ENCODE results near the gene GFAP. TPM values are rescaled to one million over a fixed set of nuclear protein-coding genes. Genes with fewer than 3 reads are reported as not detected.
A peak's percentile ranks its signal among the peaks of the same experiment; 100 is the strongest.

The GFAP gene
- total RNA-seq, 1 donor from 2014 or later = not detected

DNA sequence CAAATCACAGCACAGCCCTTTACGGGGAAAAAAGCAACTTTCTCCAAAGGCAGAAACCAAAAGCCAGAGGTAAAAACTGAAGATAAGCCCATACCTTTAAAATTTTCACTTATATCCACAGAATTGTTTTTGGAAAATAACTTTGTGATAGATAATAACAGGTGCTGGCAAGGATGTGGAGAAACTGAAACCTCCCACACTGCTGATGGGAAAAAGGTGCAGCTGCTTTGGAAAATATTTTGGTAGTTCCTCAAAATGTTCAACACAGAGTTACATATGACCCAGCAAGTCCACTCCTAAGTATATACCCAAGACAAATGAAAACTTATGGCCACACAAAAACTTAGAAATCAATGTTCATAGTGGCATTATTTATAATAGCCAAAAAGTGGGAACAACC is 28.3 kb downstream of the GFAP start:
- TF ChIP-seq, protein P1, sequence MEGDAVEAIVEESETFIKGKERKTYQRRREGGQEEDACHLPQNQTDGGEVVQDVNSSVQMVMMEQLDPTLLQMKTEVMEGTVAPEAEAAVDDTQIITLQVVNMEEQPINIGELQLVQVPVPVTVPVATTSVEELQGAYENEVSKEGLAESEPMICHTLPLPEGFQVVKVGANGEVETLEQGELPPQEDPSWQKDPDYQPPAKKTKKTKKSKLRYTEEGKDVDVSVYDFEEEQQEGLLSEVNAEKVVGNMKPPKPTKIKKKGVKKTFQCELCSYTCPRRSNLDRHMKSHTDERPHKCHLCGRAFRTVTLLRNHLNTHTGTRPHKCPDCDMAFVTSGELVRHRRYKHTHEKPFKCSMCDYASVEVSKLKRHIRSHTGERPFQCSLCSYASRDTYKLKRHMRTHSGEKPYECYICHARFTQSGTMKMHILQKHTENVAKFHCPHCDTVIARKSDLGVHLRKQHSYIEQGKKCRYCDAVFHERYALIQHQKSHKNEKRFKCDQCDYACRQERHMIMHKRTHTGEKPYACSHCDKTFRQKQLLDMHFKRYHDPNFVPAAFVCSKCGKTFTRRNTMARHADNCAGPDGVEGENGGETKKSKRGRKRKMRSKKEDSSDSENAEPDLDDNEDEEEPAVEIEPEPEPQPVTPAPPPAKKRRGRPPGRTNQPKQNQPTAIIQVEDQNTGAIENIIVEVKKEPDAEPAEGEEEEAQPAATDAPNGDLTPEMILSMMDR (IDR thresholded peaks at IDR 0.05; ENCODE audit: insufficient read depth, low read length, poor library complexity, severe bottlenecking) = no peak
- Histone ChIP-seq H3K27me3 (ENCODE audit: control insufficient read depth, insufficient read depth, low read length) (no peaks in the 10 kb centered on the region), H3K4me3 (ENCODE audit: low read depth, low read length) (no peak overlapping the region), H3K36me3 (ENCODE audit: control insufficient read depth, insufficient read depth, low read length) (no peaks in the 10 kb centered on the region)
- DNase-seq (ENCODE audit: low read depth) = no peak

DNA sequence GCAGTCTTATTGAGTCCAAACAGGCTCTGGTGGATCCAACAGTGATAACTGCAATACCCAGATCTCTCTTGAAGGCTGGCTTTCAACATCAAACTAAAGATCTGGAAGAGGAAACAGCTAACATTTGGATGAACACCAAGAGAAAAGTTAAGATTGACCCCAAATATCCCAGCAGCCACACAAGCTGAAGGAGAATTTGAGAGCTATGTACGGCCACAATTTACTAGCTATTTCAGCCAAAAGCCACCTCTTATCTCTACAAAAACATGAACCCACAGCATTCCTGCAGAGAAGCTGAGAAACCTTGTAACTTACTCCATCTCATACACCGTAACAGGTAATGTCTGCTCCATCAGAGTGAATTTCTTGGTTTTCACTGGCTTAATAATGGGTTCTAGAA is 30.4 kb downstream of the GFAP start:
- H3K27me3 ChIP-seq (ENCODE audit: control insufficient read depth, insufficient read depth, low read length) = no peaks in the 10 kb centered on the region
- no peak overlapping the region for H3K4me3 ChIP-seq (ENCODE audit: low read depth, low read length)
- TF ChIP-seq, protein P1 (IDR thresholded peaks at IDR 0.05; ENCODE audit: insufficient read depth, low read length, poor library complexity, severe bottlenecking) = no peak
- no peaks in the 10 kb centered on the region for H3K36me3 ChIP-seq (ENCODE audit: control insufficient read depth, insufficient read depth, low read length)
- DNase-seq (ENCODE audit: low read depth) = no peak

DNA sequence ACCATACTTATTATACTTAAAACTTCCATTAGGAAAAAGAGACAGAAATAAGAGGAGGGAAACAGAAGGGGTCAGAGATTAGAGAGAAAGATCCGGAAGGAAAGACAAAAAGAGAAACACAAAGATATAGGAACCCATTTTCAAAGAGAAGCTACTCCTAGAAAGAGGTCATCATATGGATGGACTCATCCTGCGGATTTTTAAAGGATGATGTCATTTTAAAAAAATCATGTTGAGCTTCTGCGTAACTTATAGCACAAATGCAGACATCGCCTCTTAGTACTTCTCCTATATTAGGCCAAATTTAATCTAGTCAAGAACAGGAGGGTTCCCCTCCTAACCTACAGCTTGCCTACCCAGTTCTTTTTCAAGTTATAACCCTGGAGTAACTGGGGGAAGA is 34.2 kb downstream of the GFAP start:
- Histone ChIP-seq H3K4me3 (ENCODE audit: low read depth, low read length) (no peak overlapping the region), H3K36me3 (ENCODE audit: control insufficient read depth, insufficient read depth, low read length) (no peaks in the 10 kb centered on the region), H3K27me3 (ENCODE audit: control insufficient read depth, insufficient read depth, low read length) (no peaks in the 10 kb centered on the region)
- TF ChIP-seq, protein P1 (IDR thresholded peaks at IDR 0.05; ENCODE audit: insufficient read depth, low read length, poor library complexity, severe bottlenecking) = no peak
- DNase-seq (ENCODE audit: low read depth) = no peak

DNA sequence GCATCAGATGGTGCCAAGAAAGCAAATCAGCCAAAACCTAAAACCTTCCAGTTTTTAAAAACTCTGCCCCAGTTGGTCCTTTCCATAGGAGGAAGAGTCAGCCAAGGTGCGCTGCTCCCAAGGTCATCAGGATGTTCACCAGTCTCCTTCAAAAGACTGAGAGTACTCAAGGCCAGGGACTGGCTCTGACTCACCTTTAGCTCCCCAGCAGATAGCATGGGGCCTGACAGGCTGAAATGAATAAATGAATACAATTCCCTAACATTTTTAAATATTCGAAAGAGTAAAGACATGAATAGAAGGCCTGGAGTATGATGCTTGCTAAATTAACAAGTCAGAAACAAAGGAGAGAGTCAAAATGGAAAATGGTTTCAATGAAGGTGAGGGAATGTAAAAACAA is 35.2 kb downstream of the GFAP start:
- DNase-seq (ENCODE audit: low read depth) = no peak
- H3K4me3 ChIP-seq (ENCODE audit: low read depth, low read length) = no peak overlapping the region
- H3K36me3 ChIP-seq (ENCODE audit: control insufficient read depth, insufficient read depth, low read length) = no peaks in the 10 kb centered on the region
- TF ChIP-seq, protein P1 (IDR thresholded peaks at IDR 0.05; ENCODE audit: insufficient read depth, low read length, poor library complexity, severe bottlenecking) = no peak
- no peaks in the 10 kb centered on the region for H3K27me3 ChIP-seq (ENCODE audit: control insufficient read depth, insufficient read depth, low read length)

DNA sequence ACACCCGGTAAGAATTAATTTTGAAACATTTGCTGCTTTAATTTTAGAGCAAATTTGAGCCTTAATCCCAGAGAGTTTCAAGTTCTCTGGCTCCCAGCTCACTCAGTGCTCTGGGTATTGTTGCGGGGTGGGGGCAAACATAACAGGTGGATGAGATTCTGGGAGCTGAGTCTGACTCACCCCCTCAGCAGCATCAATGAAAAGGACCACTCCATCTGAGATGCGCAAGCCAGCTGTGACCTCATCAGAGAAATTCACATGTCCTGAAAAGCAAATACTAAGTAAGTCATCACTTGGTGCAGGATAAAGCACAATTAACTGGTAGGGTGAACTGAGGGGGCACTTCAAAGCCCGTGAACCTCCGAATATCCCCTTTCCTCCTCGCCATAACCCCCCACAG is 35.9 kb downstream of the GFAP start:
- H3K27me3 ChIP-seq (ENCODE audit: control insufficient read depth, insufficient read depth, low read length) = no peaks in the 10 kb centered on the region
- DNase-seq (ENCODE audit: low read depth) = no peak
- no peak overlapping the region for H3K4me3 ChIP-seq (ENCODE audit: low read depth, low read length)
- TF ChIP-seq, protein P1 (IDR thresholded peaks at IDR 0.05; ENCODE audit: insufficient read depth, low read length, poor library complexity, severe bottlenecking) = no peak
- no peaks in the 10 kb centered on the region for H3K36me3 ChIP-seq (ENCODE audit: control insufficient read depth, insufficient read depth, low read length)

DNA sequence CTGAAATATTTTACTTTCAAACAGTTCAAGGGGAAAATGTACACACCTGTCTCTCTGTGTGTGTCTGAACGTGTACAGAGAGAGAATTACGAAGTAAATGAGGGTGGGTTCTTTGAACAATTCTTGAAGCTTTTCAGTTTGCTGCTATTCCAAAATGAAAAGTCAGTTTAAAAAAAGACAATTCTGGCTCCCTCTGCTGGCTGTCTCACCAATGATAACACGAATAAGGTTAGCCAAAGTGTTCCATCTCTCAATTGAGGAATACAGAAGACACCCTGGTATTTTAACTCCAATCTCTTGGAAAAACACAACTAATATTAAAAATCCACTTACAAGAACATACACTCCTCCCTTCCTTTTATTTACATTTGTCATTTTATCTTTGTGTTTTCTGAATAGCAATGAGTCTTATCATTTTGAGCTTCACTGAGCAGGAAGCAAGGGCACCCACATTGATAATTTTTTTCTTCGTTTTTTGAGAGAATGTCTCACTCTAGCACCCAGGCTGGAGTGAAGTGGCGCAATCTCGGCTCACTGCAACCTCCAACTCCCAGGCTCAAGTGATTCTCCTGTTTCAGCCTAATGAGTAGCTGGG is 36.6 kb downstream of the GFAP start:
- DNase-seq (ENCODE audit: low read depth) = no peak
- no peaks in the 10 kb centered on the region for H3K36me3 ChIP-seq (ENCODE audit: control insufficient read depth, insufficient read depth, low read length)
- H3K4me3 ChIP-seq (ENCODE audit: low read depth, low read length) = no peak overlapping the region
- TF ChIP-seq, protein P1 (IDR thresholded peaks at IDR 0.05; ENCODE audit: insufficient read depth, low read length, poor library complexity, severe bottlenecking) = peak; percentile 65
- H3K27me3 ChIP-seq (ENCODE audit: control insufficient read depth, insufficient read depth, low read length) = no peaks in the 10 kb centered on the region
